K562 treated with DMSO at 1 percent for 4 hours (cell line): ENCODE results near the gene KHSRP. TPM values are rescaled to one million over a fixed set of nuclear protein-coding genes. Genes with fewer than 3 reads are reported as not detected.

ENCODE experiments used
- total RNA-seq: library from RNA; unstranded; fragments of 300-600 nt; gene quantifications from 2 replicates; pipeline ENCODE4 v1.2.3, GENCODE V29; 2022; ENCODE audit not compliant: insufficient read depth

KHSRP gene
- 466 and 493 TPM in 2 replicates for total RNA-seq

GRCh38 chr19:6424195-6424938 lies at the start of gene KHSRP:
Gene KHSRP (minus strand): TSS chr19:6424811. CDS start chr19:6424701, 110 bp downstream.

GRCh38 chr19:6464070-6464873 lies 39.7 kb upstream of the KHSRP start, which contains the start of gene CRB3:
Gene CRB3 (plus strand): TSS chr19:6464271. CDS start chr19:6464702, 431 bp downstream.

GRCh38 chr19:6459262-6460098 lies 34.9 kb upstream of the KHSRP start, which contains the start of gene SLC25A23:
Gene SLC25A23 (minus strand): TSS chr19:6459792. CDS start chr19:6459628, 164 bp downstream.

GRCh38 chr19:6433663-6434062 lies 9.1 kb upstream of the KHSRP start, which contains the start of gene SLC25A41:
Gene SLC25A41 (minus strand): TSS chr19:6433763. CDS start chr19:6433693, 70 bp downstream.

GRCh38 chr19:6393074-6393982 lies 31.3 kb downstream of the KHSRP start, which contains the start of gene GTF2F1:
Gene GTF2F1 (minus strand): TSS chr19:6393164. CDS start chr19:6392995, 169 bp downstream.

GRCh38 chr19:6375411-6376010 lies 49.1 kb downstream of the KHSRP start, which contains the start of gene PSPN:
Gene PSPN (minus strand): TSS chr19:6375933. CDS start chr19:6375849, 84 bp downstream.

GRCh38 chr19:6372594-6373095 lies 52.0 kb downstream of the KHSRP start, which contains the start of gene ALKBH7:
Gene ALKBH7 (plus strand): TSS chr19:6372794. CDS start chr19:6372821, 27 bp downstream.

Other genes with a start within 250 kb of the KHSRP start
- 40.3 and 49.6 TPM in 2 replicates for gene MLLT1, start 144.8 kb downstream of the KHSRP start, total RNA-seq
- not detected in 2 replicates for gene ACER1, start 91.2 kb downstream of the KHSRP start, total RNA-seq
- 115 TPM in 2 replicates for gene CLPP, start 63.3 kb downstream of the KHSRP start, total RNA-seq
- gene ALKBH7, start 52.0 kb downstream of the KHSRP start, total RNA-seq = 115 and 123 TPM in 2 replicates
- gene PSPN, start 48.9 kb downstream of the KHSRP start, total RNA-seq = 3.6 and 5.2 TPM in 2 replicates
- gene GTF2F1, start 31.6 kb downstream of the KHSRP start, total RNA-seq = 86.5 and 91.9 TPM in 2 replicates
- gene SLC25A41, start 9.0 kb upstream of the KHSRP start, total RNA-seq = 2.5 and 3.1 TPM in 2 replicates
- 52.2 and 64.2 TPM in 2 replicates for gene SLC25A23, start 35.0 kb upstream of the KHSRP start, total RNA-seq
- gene CRB3, start 39.5 kb upstream of the KHSRP start, total RNA-seq = not detected in 2 replicates
- gene DENND1C, start 57.0 kb upstream of the KHSRP start, total RNA-seq = 1.7 and 1.9 TPM in 2 replicates
- 5.5 and 8.6 TPM in 2 replicates for gene TUBB4A, start 77.5 kb upstream of the KHSRP start, total RNA-seq
- 17.9 and 30.7 TPM in 2 replicates for gene TNFSF9, start 106.2 kb upstream of the KHSRP start, total RNA-seq
- gene CD70, start 166.3 kb upstream of the KHSRP start, total RNA-seq = 2.7 and 5.5 TPM in 2 replicates
- gene TNFSF14, start 245.3 kb upstream of the KHSRP start, total RNA-seq = 0.12 TPM in 1 of 2 replicates, not detected in the other